Effector CD4-positive, alpha-beta T cell (primary cell): ENCODE measurements around the gene STUM.

ENCODE experiments used
- DNase-seq: peaks from one replicate; pipeline ENCODE4 v3.0.0-alpha.2; 2020

STUM gene

DNA sequence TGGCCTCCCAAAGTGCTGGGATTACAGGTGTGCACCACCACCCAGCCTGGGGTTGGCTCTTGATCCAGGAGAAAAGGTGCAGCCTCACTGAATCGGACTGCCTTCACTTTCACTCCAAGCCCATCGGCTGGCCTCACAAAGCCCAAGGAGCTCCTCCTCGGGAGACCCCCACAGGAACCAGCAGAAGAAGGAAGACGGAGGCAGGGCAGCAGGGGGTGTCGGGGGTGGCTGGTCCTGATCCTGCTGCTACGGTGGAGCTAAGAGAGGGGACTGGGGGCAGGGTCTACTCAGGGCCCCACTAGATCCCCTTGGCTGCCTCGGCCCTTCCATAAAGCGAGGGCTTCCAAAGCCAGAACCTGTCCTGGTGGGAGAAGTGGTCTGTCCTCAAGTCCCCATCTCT, 93.9 kb downstream of the STUM start:
- DNase-seq = no peak

DNA sequence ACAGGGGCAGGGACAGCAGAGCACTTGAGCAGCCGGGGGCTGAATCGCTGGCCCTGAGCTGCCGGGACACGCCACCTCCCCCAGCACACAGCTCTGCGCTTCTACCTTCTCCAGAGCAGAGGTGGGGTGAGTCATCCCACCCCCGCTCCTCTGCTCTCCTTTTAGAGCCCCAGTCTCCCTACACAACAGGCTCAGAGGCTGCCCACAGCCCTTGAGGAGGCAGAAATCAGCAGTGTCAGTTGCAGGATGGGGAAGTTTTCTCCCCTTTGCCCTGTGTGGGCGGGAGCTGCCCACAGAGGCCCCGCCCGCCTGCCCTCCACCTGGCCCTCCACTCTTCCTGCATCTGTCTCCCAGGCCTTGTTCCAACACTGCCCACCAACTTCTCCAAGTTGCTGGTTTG, 94.6 kb downstream of the STUM start:
- DNase-seq = peak; percentile 41

DNA sequence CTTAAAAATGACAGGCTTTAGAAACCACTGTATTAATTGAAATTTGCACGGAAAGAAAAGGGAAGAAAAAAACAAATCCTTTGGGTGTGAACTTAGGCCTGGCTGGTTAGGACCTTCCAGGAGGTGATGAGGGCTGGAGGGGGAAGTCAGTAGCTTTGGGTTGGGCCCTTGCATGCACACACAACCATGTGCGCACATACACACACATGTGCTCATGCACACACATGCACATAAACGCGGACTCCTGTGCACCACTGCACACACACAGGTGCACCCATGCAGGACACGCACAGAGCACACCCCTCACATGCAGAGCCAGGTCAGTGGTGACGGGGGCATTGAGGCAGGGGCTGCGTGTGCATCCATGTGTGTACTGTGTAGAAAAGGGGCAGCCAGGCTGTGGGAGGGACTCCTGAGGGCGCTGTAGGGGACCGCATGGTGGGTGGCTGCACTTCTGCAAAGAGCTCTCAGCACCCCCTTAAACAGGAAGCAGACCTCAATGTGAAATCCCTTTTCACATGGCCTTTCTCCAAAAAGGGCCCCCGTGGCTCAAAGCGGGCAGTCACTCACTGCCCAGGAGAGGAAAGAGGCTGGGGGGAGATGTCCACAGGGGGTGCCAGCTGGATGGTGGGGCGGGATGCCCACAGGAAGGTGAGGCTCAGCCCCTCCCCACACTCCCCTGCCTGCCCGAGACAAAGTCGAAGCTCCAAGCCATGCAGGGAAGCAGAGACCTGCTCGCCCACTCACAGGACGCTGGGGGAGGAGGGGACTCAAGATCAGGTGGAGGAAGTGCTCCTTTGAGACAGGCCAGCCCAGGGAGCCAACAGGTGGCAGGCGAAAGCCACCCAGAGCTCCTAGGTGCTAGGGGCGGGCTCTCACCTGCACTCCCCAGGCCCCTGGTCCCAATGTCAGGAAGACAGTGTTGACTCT, 95.3 kb downstream of the STUM start:
- no peak for DNase-seq

DNA sequence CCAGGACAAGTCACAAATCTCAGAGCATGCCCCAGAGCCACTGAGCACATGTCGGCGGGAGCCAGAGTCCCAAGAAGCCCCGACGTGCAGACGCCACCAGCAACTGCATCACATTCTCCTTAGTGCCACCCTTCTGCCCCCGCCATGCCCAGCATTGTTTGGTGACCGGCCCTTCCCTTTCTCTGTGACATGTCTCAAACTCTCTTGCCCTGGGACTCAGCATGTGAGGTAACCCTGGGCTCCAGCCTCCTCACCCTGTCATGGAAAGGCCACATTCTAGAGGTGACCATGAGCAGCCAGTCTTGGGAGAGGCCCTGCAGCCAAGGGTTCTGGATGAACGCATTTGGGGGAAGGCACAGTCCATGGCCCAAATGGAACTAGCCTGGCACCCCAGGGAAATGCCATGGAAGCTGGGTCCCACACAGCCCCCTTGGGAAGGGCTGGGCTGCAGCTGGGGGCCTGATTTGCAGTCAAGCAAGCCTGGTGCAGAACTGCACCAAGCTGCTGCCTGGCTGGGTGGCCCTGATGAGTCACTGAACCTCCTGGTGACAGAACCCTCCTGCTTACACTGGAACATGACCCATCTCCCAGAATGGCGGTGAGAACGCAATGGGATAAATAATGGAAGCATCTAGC, 96.1 kb downstream of the STUM start:
- DNase-seq = no peak

DNA sequence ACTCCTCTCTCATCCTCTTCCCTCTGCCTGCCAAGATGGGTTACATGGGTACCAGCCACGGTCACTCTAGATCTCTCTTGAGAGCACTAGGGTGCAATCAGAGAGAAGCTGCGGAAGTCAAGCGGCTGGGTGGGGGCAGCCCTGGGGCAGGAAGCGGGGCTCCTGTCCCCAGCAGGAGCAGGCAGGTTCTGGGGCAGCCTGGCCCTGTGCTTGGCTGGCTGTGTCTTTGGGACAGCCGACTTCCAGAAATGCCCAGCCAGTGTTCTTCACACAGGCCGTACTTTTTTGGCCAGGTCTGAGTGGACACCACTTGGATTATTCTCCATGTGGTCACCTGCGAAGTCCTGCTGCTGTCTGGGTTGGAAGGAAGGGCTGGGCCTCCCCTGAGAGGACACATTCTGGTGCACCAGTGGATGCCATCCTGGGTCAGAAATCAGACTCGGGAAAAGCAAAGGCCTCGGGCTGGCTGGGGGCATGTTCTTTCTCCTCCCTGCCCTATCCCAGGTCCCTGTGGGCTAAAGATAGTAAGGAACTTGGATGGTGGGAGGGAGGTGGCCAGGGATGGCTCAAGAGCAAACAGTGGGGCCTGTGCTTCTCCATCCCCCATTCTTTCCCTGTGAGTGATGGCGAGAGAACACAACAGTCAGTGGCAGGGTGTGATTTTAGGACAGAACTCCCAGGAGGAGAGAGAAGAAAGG, 96.9 kb downstream of the STUM start:
- no peak for DNase-seq

DNA sequence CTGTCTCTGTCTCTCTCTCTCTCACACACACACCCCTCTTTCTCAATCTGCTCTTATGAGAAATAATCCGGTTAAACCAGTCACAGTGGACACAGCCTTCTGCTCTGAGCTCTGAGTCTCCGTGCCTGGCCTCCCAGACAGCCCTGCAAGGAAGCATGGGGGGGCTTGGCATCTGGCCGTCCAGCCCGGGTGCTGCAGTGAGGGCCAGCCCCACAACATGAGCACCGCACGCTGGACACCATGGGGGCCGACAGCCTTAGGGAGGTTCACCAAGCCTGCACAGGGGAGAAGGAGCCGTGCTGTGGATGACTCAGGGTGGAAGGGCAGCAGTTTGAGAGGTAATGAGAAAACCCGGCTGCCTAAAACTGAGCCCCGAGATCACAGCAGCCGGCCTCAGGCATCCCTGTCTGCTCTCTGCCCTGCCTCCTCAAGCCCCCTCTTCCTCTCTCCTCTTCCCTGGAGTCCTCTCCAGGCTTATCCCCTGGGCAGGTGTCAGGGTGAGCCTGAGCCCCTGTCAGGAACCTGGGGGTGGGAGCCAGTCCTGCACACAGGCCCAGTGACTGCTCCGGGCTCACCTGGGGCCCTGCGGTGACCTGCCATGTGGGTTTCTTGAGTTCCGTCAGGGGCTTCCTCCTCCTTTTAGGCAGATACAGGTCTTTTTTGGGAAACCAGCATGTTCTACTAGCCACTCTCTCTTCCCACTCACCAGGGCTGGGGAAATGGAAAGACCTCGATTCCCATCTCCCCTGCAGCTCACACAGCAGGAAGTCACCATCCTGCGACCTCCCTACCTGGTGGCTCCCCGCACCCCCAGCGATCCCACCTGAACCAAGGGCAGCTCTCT, 97.7 kb downstream of the STUM start:
- DNase-seq = no peak

DNA sequence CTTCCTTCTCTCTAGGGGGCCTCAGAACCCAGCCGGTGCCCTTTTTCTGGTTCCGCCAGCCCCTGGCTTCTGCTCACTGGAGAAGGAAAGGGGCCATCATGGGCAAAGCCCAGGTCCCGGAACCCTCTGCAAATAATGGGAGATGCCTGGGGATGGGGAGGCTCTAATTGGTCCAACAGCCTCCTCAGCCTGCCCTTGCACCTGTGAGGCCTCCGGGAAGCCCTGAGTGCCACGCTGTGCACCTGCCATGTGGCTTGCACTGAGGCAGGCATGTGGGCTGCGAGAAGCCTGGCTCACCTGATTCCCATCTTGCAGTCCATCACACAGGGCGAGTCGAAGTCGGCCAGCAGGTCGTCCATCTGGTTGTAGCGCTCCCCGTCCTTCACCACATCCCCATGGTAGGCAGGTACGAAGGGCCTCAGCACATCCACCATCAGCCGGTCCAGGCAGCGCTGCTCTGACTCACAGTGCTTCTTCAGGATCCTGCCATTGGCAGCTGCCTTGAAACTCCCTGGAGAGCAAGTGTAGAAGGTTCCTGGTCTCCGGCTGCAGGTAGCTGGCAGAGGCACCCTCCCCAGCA, 98.4 kb downstream of the STUM start:
- no peak for DNase-seq

DNA sequence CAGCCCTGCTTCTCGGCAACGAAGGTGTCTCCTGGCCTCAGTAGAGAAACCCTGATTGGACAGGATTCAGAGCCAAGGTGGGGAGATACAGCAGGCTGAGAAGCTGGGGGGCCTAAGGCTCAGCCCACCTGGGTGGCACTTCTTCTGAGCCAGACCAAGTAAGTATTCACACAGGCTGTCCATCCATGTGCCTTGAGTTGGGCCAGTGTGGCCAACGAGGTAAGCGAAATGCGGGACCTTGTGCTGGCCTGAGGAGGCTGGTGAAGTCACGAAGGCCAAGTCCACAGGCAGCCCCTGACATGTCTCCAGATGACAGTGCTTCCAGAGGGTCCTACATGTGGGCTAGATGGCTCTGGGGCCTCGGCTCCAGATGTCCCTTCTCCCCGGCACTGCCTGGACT, 99.2 kb downstream of the STUM start:
- DNase-seq = no peak

DNA sequence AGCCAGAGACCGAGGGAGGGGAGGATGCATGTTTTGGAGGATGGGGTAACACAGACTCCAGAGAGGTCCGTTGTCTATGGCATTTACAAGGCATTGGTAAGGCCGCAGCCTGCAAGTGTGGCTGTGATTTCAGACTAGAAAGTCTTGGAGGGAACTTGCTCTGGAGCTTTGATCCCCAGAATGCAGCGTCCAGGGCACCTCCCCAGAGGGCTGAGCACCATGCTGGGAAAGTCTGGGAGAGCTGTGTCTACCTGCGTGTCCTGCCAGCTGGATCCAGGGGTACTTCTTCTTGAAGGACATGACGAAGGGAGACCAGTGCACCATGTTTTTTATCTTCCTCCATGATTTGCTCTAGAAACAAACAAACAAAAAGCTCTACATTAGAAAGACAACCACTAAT, 99.9 kb downstream of the STUM start:
- no peak for DNase-seq

DNA sequence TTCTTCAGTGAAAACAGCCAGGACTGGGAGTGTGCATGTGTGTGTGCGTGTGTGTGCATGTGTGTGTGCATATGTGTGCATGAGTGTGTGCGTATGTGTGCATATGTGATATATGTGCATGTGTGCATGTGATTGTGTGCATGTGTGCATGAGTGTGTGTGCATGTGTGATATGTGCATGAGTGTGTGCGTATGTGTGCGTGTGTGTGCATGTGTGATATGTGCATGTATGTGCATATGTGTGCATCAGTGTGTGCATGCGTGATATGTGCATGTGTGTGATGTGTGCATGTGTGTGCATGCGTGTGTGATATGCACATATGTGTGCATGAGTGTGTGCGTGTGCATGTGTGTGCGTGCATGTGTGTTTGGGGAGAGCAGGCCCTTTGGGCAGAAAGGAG, 100.7 kb downstream of the STUM start:
- no peak for DNase-seq

DNA sequence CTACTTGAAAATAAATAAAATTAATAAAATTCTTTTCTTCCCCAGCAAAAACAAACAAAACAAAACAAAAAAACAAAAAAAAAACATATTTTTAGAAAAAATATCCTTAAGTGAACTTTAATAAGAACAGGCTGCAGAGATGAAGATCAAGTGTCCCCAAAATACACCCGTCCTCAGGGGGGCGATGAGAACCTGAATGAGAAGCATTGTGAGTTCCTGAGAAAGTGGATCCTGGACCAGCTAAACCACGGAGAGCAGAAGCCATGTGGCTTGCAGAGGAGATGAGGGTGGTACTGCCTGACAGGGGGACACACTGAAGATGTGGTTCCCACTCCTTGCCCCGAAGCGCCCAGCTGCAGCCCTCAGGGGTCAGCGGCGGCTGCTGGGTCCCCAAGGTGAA, 101.2 kb downstream of the STUM start:
- peak; percentile 36 for DNase-seq

DNA sequence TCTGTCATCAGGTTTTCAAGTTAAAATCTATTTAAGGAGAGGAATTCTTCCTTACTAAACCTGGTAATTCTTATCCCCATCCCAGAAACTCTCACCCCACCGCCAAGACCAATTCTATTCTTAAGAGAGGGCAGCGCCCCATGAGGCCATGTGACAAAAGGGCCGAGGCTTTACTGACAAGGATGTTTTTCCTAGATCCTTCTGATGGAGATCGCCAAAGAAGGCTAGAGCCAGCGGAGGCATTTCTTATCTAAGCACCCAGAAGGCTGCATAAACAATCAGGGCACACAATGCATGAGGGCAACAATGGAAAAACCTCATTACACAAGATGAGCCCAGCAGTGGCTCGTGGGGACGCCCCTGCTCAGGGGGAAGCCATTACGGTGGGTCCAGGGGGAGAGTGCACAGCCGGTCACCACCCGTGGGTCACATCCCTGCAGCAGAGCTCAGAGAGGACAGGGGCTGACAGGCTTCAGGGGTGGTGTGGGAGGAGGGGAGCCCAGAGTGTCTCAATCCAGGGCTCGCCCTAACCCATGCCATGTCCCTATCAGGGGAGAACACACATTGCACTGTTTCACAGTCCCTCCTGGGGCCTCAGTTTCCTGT, 101.8 kb downstream of the STUM start:
- DNase-seq = no peak

DNA sequence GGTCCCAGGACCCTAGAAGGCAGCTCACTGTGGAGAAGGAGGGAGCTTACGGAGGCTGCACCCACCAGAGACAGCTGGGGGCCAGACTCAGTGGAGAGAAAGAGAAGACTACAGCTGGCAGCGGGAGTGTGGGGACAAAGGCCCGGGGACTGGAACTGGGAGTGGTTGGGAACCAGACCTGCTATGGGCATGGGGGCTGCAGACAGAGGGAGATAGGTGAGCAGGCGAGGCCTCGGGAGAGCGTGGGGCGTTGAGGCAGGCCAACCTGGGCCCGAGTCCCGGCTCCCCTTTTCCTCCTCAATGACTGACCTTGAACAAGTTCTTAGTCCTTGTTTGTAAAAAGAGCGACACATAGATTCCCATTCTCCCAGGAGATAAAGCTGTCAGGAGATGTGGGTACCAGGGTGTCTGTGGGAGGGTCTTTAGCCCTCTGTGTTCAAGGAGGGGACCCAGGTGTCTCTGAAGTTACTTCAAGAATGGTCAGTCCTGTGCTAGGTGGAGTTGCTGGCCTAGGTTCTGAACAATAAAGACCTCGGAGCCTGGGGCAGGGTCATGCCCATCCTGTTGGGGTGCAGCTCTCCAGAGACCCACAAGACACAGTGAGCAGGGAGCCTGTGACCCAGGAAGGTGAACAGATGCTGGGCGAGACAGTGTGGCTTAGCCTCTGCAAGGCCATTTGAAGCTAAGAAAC, 102.6 kb downstream of the STUM start:
- no peak for DNase-seq

DNA sequence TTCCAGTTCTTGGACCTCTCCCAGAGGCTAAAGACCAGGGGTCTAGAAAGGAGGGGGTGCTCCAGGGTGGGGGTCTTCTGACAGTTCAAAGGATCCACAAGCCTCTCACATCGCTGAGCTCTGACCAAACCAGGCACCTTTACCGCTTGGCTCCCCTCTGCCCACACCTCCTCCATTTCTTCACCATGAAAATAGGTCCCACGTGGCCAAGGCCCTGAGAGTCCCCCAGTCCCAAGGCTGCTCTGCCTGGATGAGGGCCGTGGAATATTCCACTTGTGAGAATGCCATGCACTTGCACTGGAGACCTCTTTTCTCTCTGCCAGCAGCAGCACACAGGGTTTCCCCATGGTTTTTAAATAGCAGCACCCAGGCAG, 103.2 kb downstream of the STUM start:
- no peak for DNase-seq

DNA sequence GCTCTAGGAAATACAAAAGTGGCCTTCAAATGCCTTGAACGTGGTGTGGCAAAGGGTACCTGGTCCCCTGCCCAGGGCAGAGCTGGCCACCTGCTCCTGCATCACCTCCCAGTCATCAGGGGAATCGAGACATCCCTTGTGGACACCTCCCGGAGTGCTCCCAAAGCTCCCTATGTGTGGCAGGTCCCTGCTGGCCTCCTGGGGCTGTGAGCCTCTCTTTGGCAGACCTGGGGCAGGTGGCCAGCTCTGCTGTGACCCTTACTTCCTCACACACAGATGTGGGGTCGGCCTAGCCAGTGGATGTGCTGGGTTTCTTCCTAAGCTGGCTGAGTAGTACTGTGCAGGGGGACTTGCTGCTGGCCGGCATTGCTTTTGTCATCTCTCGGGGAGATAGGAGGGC, 104.0 kb downstream of the STUM start:
- no peak for DNase-seq

DNA sequence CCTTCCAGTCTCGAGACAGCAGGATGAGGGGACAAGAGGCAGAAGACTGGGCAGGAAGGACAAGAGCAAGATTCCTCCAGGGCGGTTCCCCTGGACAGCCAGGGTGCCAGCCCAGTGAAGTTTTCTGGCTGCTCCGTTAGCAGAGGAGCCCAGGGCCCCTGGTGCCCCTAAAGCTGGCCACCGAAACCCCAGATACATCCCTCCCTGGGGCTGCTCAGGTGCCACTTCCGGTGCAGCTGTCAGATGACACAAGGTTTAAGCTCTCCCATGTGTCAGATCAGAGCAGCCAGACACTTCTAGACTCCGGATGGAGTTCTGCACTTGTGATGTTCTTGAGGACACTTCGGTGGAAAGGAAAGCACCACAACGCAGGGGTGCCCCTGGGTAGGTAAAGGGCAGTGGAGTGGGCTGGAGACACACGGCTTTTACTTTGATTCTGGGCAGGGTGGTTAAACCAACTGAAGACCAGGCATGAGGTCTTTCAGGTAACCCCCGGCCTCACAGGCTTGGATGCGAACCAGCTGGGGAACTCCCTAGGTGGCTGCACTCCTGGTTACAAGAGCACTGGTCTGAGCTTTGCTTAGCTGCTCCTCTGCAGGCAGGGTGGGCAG, 104.9 kb downstream of the STUM start:
- DNase-seq = peak; percentile 69

DNA sequence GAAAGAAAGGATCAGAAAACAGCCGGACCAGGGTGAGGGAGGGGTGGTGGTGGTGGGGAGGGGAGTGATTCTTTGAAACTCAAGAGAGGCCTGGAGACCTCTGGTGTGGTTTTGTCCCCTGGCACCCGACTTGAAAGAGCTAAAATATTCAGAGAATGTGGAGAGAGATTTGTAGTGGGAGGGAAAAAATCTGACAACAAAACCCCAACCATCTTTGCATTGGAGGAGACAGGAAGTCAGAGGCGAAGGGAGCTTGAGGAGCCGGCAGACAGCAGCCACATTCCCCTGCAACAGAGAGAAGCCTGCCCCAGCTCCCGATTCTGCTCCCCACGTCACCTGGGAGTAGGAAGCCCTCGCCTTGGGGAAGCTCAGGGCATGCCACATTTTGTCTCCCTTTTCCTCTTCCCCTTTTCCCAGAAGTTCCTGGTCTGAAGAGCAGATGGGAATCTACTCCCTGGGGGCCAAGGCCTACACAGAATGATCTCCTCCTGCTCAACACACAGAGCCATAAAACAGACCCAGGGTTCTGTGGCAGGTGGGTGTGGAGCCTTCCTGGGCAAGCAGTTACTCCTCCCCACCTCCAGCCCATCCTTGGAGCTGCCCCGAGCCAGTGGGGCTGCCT, 105.6 kb downstream of the STUM start:
- DNase-seq = no peak

DNA sequence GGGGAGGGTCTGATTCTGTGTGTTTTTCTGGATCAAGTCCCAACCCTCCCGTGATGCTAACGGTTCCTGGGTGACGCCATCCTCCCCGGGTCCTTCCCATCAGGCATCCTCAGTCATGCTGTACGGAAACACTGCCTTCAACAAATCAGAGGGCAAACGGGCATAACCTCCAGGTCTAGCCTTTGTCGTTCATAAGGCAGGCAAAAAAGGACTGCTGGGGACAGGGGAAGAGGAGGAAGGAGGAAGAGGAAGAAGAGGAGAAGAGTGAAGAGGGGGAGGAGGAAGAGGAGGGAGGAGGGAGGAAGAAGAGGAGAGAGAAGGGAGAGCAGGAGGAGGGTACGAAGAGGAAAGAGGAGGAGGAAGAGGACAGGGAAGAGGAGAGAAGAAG, 106.1 kb downstream of the STUM start:
- no peak for DNase-seq

DNA sequence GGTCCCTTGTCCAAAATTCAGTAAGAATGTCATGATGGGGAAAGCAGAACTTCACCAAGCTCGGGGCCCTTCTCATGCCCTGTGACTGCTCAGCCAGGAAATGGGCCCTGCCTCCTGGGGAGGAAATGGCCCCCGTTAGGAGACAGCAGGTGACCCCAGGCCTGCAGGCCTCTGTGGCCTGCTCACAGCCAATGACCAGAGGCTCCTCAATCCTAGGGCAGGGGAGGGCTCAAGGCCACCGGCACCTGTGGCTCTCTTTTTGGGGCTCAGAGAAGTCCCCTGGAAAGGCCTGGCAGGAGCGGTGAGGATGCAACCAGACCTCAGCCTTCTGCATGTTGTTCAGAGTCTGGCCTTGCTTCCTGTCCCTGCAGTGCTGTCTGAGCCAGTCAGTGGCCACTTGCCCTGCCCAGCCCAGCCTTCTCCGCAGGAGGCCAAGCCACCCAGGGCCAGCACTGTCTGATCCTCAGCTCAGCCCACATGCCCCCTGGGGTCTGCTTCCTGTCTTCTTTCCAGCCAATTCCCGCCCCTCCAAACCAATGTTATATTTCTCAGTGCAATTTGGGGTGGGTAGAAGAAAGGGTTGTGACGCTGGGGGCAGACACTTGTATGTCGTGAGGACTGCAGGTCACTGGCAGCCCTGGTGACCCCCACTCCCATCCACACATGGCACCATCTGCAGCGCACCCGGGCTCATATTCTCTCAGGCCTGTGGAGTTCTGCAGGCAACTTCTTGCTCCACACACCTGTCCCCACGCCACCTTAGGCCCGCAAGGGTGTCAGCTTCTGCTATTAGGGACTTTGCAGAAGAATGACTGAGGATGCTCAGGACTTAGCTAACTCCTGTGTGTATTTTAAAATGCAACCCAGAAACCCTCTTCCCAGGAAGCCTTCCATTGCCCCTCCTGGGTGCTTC, 106.9 kb downstream of the STUM start:
- DNase-seq = no peak
